DOHH2 (cell line): ENCODE measurements around the gene INKA2.

Experiments used
- H3F3A ChIP-seq: fragments of 200-600 bp; sonication (generic), shearing (Covaris generic); 2 replicates; pipeline ENCODE4 v1.6.0; 2016; ENCODE audit warnings: antibody characterized with exemption, mild to moderate bottlenecking; ENCODE audit not compliant: control insufficient read depth, insufficient read depth
- H3K27ac ChIP-seq: fragments of 200-600 bp; sonication (generic); 2 replicates; pipeline ENCODE4 v1.5.1; 2014; ENCODE audit warnings: low read depth, mild to moderate bottlenecking, low read length, moderate library complexity
- H3K27me3 ChIP-seq: fragments of 200-600 bp; sonication (generic); 2 replicates; pipeline ENCODE4 v1.6.1; 2014; ENCODE audit warnings: mild to moderate bottlenecking, low read length, mixed read lengths; ENCODE audit not compliant: control insufficient read depth
- H3K36me3 ChIP-seq: fragments of 200-600 bp; sonication (generic); 2 replicates; pipeline ENCODE4 v1.6.1; 2014; ENCODE audit warnings: mild to moderate bottlenecking, low read length, moderate library complexity, mixed read lengths; ENCODE audit not compliant: control insufficient read depth
- H3K4me1 ChIP-seq: fragments of 200-600 bp; sonication (generic); 2 replicates; pipeline ENCODE4 v1.6.1; 2014; ENCODE audit warnings: mild to moderate bottlenecking, low read length, mixed read lengths; ENCODE audit not compliant: control insufficient read depth
- H3K4me2 ChIP-seq: fragments of 200-600 bp; sonication (generic); 2 replicates; pipeline ENCODE4 v1.6.0; 2014; ENCODE audit warnings: mild to moderate bottlenecking, low read length, moderate library complexity
- H3K4me3 ChIP-seq: fragments of 200-600 bp; sonication (generic); 2 replicates; pipeline ENCODE4 v1.5.1; 2014; ENCODE audit warnings: mild to moderate bottlenecking, low read length, mixed read lengths
- H3K79me2 ChIP-seq: fragments of 200-600 bp; sonication (generic); 2 replicates; pipeline ENCODE4 v1.6.1; 2014; ENCODE audit warnings: mild to moderate bottlenecking, low read length, mixed read lengths; ENCODE audit not compliant: control insufficient read depth
- H3K9me2 ChIP-seq: fragments of 200-600 bp; sonication (generic); replicated peaks from 2 replicates; pipeline ENCODE4 v1.6.1; 2014; ENCODE audit warnings: mild to moderate bottlenecking, low read length, mixed read lengths; ENCODE audit not compliant: control insufficient read depth
- H3K9me3 ChIP-seq: fragments of 200-600 bp; sonication (generic); 2 replicates; pipeline ENCODE4 v1.6.1; 2014; ENCODE audit warnings: antibody characterized with exemption, low read length, mixed read lengths; ENCODE audit not compliant: control insufficient read depth, insufficient read depth
- H4K20me1 ChIP-seq: fragments of 200-600 bp; sonication (generic); 2 replicates; pipeline ENCODE4 v1.6.0; 2014; ENCODE audit warnings: low read depth, mild to moderate bottlenecking, antibody characterized with exemption, low read length, moderate library complexity; ENCODE audit not compliant: control insufficient read depth, insufficient read depth
- EZH2phosphoT487 ChIP-seq: fragments of 200-600 bp; sonication (generic); IDR thresholded peaks from 2 replicates; pipeline ENCODE4 v1.6.1; 2017; ENCODE audit warnings: borderline replicate concordance, mild to moderate bottlenecking, antibody characterized with exemption, low read length, moderate library complexity, mixed read lengths
- TF ChIP-seq, protein P1 (sequence below): fragments of 200-600 bp; sonication (generic); IDR thresholded peaks from one replicate; pipeline ENCODE4 v1.5.1; 2014; ENCODE audit warnings: antibody characterized with exemption, mild to moderate bottlenecking, low read depth, low read length; ENCODE audit not compliant: poor library complexity, severe bottlenecking

Gene INKA2

DNA sequence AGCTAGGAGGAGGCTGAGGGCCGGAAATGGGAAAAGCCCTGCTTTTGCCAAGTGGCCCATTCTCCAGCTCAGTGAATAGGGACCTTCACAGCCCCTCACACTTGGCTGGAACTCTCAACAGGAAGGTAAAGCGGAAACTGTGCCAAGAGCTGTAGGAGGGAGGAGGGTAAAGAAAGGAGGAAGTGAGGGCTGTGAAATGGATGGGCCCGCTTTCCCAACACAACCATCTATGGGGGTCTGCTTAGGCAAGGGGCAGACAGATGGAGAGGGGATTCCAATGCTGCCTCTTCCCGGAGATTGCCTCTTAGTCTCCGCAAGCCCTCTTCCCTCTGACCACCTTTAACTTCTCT, 5.2 kb downstream of the INKA2 start:
- no peaks in the 10 kb centered on the region for H4K20me1 ChIP-seq
- H3K9me2 ChIP-seq, result no peaks in the 10 kb centered on the region
- H3K27ac ChIP-seq, result no peak overlapping the region
- H3K79me2 ChIP-seq, result no peaks in the 10 kb centered on the region
- no peaks in the 10 kb centered on the region for H3K36me3 ChIP-seq
- H3K27me3 ChIP-seq, result no peaks in the 10 kb centered on the region; the same call in 1 of the 2 replicates
- no peak for TF ChIP-seq EZH2phosphoT487
- no peak overlapping the region for H3K4me2 ChIP-seq
- no peak overlapping the region for H3K4me3 ChIP-seq
- peaks cover 3% of the 10 kb centered on the region; the same call in 1 of the 2 replicates for H3F3A ChIP-seq
- H3K4me1 ChIP-seq, result peaks cover 25% of the 10 kb centered on the region
- no peaks in the 10 kb centered on the region for H3K9me3 ChIP-seq

DNA sequence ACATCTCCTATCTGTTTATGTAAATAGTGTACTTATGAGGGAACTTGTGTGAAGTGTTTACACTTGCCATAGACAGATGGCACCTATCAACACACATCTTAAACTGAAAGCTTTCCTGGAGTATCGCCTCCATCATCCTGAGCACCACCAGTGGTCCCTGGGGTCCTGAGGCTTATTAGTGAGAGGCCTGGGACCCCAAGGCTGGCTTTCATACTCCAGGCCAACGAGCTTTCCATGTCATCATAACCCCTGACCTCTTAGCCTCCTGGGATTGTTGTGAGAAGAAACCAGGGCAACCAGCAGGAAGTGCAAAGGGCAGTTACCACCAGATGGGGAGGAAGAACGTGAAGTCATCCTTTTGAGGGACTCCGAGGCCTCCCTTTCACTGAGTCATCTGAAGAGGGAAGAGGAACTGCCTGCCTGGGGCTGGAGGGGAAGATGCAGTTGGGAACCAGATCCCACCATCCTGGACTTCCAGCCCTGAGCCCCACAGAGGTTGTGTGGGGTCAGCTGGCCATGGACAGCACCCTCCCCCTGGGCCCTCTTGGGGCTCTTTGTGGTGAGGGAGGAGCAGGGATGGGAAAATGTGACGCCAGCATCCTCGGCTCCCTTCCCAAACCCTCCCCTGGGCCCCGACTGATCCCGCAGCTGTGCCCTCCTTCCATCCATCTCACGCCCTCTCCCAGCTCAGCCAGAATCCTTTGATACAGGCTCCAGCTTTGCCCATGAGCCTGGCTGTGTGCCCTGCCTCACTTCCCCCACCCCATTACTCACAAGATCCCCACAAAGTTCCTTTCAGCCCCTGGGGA, 5.8 kb downstream of the INKA2 start:
- H3K4me3 ChIP-seq, result no peak overlapping the region
- no peak overlapping the region for H3K27ac ChIP-seq
- no peaks in the 10 kb centered on the region for H3K9me2 ChIP-seq
- H3K4me1 ChIP-seq, result peaks cover 20% of the 10 kb centered on the region
- no peaks in the 10 kb centered on the region for H4K20me1 ChIP-seq
- H3K36me3 ChIP-seq, result no peaks in the 10 kb centered on the region
- H3K27me3 ChIP-seq, result no peaks in the 10 kb centered on the region; the same call in 1 of the 2 replicates
- H3K79me2 ChIP-seq, result no peaks in the 10 kb centered on the region
- peaks cover 3% of the 10 kb centered on the region; the same call in 1 of the 2 replicates for H3F3A ChIP-seq
- H3K9me3 ChIP-seq, result no peaks in the 10 kb centered on the region
- no peak overlapping the region for H3K4me2 ChIP-seq
- no peak for TF ChIP-seq EZH2phosphoT487
- TF ChIP-seq, protein P1, sequence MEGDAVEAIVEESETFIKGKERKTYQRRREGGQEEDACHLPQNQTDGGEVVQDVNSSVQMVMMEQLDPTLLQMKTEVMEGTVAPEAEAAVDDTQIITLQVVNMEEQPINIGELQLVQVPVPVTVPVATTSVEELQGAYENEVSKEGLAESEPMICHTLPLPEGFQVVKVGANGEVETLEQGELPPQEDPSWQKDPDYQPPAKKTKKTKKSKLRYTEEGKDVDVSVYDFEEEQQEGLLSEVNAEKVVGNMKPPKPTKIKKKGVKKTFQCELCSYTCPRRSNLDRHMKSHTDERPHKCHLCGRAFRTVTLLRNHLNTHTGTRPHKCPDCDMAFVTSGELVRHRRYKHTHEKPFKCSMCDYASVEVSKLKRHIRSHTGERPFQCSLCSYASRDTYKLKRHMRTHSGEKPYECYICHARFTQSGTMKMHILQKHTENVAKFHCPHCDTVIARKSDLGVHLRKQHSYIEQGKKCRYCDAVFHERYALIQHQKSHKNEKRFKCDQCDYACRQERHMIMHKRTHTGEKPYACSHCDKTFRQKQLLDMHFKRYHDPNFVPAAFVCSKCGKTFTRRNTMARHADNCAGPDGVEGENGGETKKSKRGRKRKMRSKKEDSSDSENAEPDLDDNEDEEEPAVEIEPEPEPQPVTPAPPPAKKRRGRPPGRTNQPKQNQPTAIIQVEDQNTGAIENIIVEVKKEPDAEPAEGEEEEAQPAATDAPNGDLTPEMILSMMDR, result no peak

DNA sequence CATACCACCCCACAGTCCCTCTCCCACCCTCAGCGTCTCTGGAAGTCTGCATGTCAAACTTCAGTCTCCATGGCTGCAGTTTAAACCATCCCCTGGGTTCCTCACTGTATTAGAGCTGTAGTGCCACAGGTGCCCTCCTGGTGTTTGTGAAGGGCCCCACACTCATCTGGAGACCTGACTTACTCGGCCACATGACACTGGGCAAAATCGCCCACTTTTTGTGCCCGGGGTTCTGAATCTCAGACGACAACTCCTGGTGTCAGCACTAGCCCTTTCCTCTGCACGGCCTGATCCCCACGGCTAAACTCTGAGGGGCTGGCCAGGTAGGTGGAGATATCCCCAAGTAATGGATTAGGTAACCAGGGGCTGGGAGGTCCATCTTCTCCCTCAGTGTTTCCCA, 6.5 kb downstream of the INKA2 start:
- Histone ChIP-seq H3F3A (no peaks in the 10 kb centered on the region), H4K20me1 (no peaks in the 10 kb centered on the region), H3K4me1 (peaks cover 13% of the 10 kb centered on the region), H3K4me2 (no peak overlapping the region), H3K27ac (no peak overlapping the region), H3K27me3 (no peaks in the 10 kb centered on the region; the same call in 1 of the 2 replicates), H3K9me3 (no peaks in the 10 kb centered on the region), H3K4me3 (no peak overlapping the region), H3K79me2 (no peaks in the 10 kb centered on the region), H3K9me2 (no peaks in the 10 kb centered on the region), H3K36me3 (no peaks in the 10 kb centered on the region)
- TF ChIP-seq, protein P1, result no peak
- TF ChIP-seq EZH2phosphoT487, result no peak

DNA sequence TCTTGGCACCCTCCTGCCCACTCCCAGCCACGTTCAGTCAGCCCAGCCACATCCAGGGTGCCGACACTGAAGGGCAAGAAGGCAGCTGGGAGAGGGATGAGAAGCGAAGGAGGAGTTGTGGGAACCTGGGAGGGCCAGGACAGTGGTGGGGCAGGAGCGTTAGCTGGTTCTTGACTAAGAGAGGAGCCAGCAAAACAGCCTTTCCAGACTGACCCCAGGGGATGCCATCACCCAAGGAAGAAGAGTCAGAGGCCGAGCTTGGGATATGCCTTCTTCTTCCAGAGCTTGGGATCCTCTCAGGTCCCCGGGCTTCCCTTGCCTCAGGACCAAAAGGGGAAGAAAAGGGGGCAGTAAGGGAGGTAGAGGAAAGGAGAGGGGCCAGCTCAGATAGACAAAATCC, 7.2 kb downstream of the INKA2 start:
- Histone ChIP-seq H3K27me3 (no peaks in the 10 kb centered on the region; the same call in 1 of the 2 replicates), H3K4me1 (peaks cover 6% of the 10 kb centered on the region; the same call in 1 of the 2 replicates), H4K20me1 (no peaks in the 10 kb centered on the region), H3K9me3 (no peaks in the 10 kb centered on the region), H3K4me2 (no peak overlapping the region), H3K27ac (no peak overlapping the region), H3F3A (no peaks in the 10 kb centered on the region), H3K36me3 (no peaks in the 10 kb centered on the region), H3K9me2 (no peaks in the 10 kb centered on the region), H3K4me3 (no peak overlapping the region), H3K79me2 (no peaks in the 10 kb centered on the region)
- TF ChIP-seq EZH2phosphoT487, result no peak
- TF ChIP-seq, protein P1, result no peak
